Stomach smooth muscle (tissue), 2 donors: ENCODE results near the gene LSS.

Experiments used
- H3K27ac ChIP-seq: one replicate; pipeline ENCODE4 v1.7.0; 2013; ENCODE audit warnings: mild to moderate bottlenecking, low read length, inconsistent platforms
- H3K27me3 ChIP-seq, 2 donors: one replicate each; pipeline ENCODE4 v1.7.0; 2013; ENCODE audit warnings: low read length in 2 of 2; ENCODE audit not compliant: insufficient read depth in 2 of 2, control insufficient read depth in 1 of 2
- H3K36me3 ChIP-seq, 2 donors: one replicate each; pipeline ENCODE4 v1.7.0; 2013; ENCODE audit warnings: low read length in 2 of 2; ENCODE audit not compliant: control insufficient read depth in 2 of 2, insufficient read depth in 2 of 2
- H3K4me1 ChIP-seq: one replicate; pipeline ENCODE4 v1.7.0; 2013; ENCODE audit warnings: low read length; ENCODE audit not compliant: control insufficient read depth, insufficient read depth
- H3K4me3 ChIP-seq, 2 donors: one replicate each; pipeline ENCODE4 v1.7.0; 2013; ENCODE audit warnings: low read length in 2 of 2
- H3K9ac ChIP-seq, 2 donors: one replicate each; pipeline ENCODE4 v1.7.0; 2013; ENCODE audit warnings: low read length in 2 of 2, mild to moderate bottlenecking in 1 of 2
- H3K9me3 ChIP-seq, 2 donors: one replicate each; pipeline ENCODE4 v1.7.0; 2013; ENCODE audit warnings: low read length in 2 of 2; ENCODE audit not compliant: control insufficient read depth in 2 of 2
- donor health status: healthy.
- donor health status: Pancreatic carcinoma.

Gene LSS

GRCh38 chr21:46160907-46161632 lies 67.5 kb downstream of the LSS start:
- H3K4me1 ChIP-seq = no peaks in the 10 kb centered on the region
- H3K9ac ChIP-seq = no peak overlapping the region
- H3K9me3 ChIP-seq = no peaks in the 10 kb centered on the region
- no peaks in the 10 kb centered on the region for H3K27me3 ChIP-seq
- H3K4me3 ChIP-seq = no peak overlapping the region
- H3K27ac ChIP-seq = no peak overlapping the region
- no peaks in the 10 kb centered on the region for H3K36me3 ChIP-seq

- Histone ChIP-seq H3K27me3 (no peaks in the 10 kb centered on the region), H3K4me3 (no peak overlapping the region), H3K36me3 (no peaks in the 10 kb centered on the region), H3K9ac (no peak overlapping the region), H3K9me3 (no peaks in the 10 kb centered on the region), H3K27ac (no peak overlapping the region), H3K4me1 (no peaks in the 10 kb centered on the region)
Observed at GRCh38 chr21:46160657-46160906, 68.0 kb downstream of the LSS start.

- no peak overlapping the region for H3K4me3 ChIP-seq
- no peak overlapping the region for H3K9ac ChIP-seq
- H3K9me3 ChIP-seq = no peaks in the 10 kb centered on the region
- no peak overlapping the region for H3K27ac ChIP-seq
- no peaks in the 10 kb centered on the region for H3K36me3 ChIP-seq
- H3K27me3 ChIP-seq = no peaks in the 10 kb centered on the region
- H3K4me1 ChIP-seq = no peaks in the 10 kb centered on the region
Observed at GRCh38 chr21:46159841-46160656, 68.5 kb downstream of the LSS start.

GRCh38 chr21:46159390-46159789 lies 69.2 kb downstream of the LSS start:
- no peaks in the 10 kb centered on the region for H3K4me1 ChIP-seq
- no peaks in the 10 kb centered on the region for H3K9me3 ChIP-seq
- no peak overlapping the region for H3K27ac ChIP-seq
- H3K4me3 ChIP-seq = no peak overlapping the region
- H3K36me3 ChIP-seq = no peaks in the 10 kb centered on the region
- H3K27me3 ChIP-seq = no peaks in the 10 kb centered on the region
- no peak overlapping the region for H3K9ac ChIP-seq

- no peaks in the 10 kb centered on the region for H3K36me3 ChIP-seq
- H3K9ac ChIP-seq = no peak overlapping the region
- H3K4me1 ChIP-seq = no peaks in the 10 kb centered on the region
- no peaks in the 10 kb centered on the region for H3K27me3 ChIP-seq
- no peak overlapping the region for H3K27ac ChIP-seq
- H3K9me3 ChIP-seq = no peaks in the 10 kb centered on the region
- no peak overlapping the region for H3K4me3 ChIP-seq
Observed at GRCh38 chr21:46158666-46159300, 69.8 kb downstream of the LSS start.

- Histone ChIP-seq H3K9ac (no peak overlapping the region), H3K4me1 (peaks cover 6% of the 10 kb centered on the region), H3K9me3 (no peaks in the 10 kb centered on the region), H3K4me3 (no peak overlapping the region), H3K36me3 (no peaks in the 10 kb centered on the region), H3K27me3 (no peaks in the 10 kb centered on the region), H3K27ac (no peak overlapping the region)
Observed at GRCh38 chr21:46157987-46158451, 70.6 kb downstream of the LSS start.

GRCh38 chr21:46157396-46157986 lies 71.1 kb downstream of the LSS start:
- H3K4me3 ChIP-seq = no peak overlapping the region
- no peaks in the 10 kb centered on the region for H3K36me3 ChIP-seq
- H3K27me3 ChIP-seq = no peaks in the 10 kb centered on the region
- no peak overlapping the region for H3K27ac ChIP-seq
- H3K9ac ChIP-seq = no peak overlapping the region
- H3K4me1 ChIP-seq = peaks cover 9% of the 10 kb centered on the region
- no peaks in the 10 kb centered on the region for H3K9me3 ChIP-seq

- Histone ChIP-seq H3K4me1 (peaks cover 9% of the 10 kb centered on the region), H3K27ac (no peak overlapping the region), H3K36me3 (no peaks in the 10 kb centered on the region), H3K9me3 (no peaks in the 10 kb centered on the region), H3K27me3 (no peaks in the 10 kb centered on the region), H3K4me3 (no peak overlapping the region), H3K9ac (no peak overlapping the region)
Observed at GRCh38 chr21:46156678-46157077, 71.9 kb downstream of the LSS start.

- no peak overlapping the region for H3K9ac ChIP-seq
- peaks cover 9% of the 10 kb centered on the region for H3K4me1 ChIP-seq
- no peaks in the 10 kb centered on the region for H3K36me3 ChIP-seq
- H3K27me3 ChIP-seq = no peaks in the 10 kb centered on the region
- no peak overlapping the region for H3K4me3 ChIP-seq
- H3K27ac ChIP-seq = no peak overlapping the region
- H3K9me3 ChIP-seq = no peaks in the 10 kb centered on the region
Observed at GRCh38 chr21:46156378-46156645, 72.3 kb downstream of the LSS start.

GRCh38 chr21:46155514-46156377 lies 72.8 kb downstream of the LSS start, which contains the start of gene FTCD:
TSS of gene FTCD (minus strand) at chr21:46155579. CDS start at chr21:46155523, 56 bp downstream.
- H3K4me3 ChIP-seq = no peak within 1 kb of the TSS
- H3K9ac ChIP-seq = no peak within 1 kb of the TSS
- no peaks in the 10 kb centered on the region for H3K36me3 ChIP-seq
- no peak within 1 kb of the TSS for H3K27ac ChIP-seq
- no peaks in the 10 kb centered on the region for H3K27me3 ChIP-seq
- H3K9me3 ChIP-seq = no peaks in the 10 kb centered on the region
- H3K4me1 ChIP-seq = peaks cover 9% of the 10 kb centered on the region
